Type B pancreatic cell (in vitro differentiated cells): ENCODE data around the gene CNGA4. TPM values are rescaled to one million over a fixed set of nuclear protein-coding genes. Genes with fewer than 3 reads are reported as not detected.

Source experiments
- DNase-seq: peaks from one replicate; pipeline ENCODE4 v3.0.0; 2021; ENCODE audit warnings: mixed read lengths; ENCODE audit not compliant: unreplicated experiment; ENCODE audit errors: extremely low spot score
- H3K27ac Mint-ChIP-seq: 2 replicates; pipeline ENCODE4 v1.8.0; 2021; ENCODE audit warnings: mild to moderate bottlenecking, mixed read lengths
- H3K27me3 Mint-ChIP-seq: 2 replicates; pipeline ENCODE4 v1.8.0; 2021; ENCODE audit warnings: mixed read lengths
- H3K36me3 Mint-ChIP-seq: 2 replicates; pipeline ENCODE4 v1.8.0; 2021; ENCODE audit warnings: mixed read lengths
- H3K4me1 Mint-ChIP-seq: one replicate; pipeline ENCODE4 v1.8.0; 2021; ENCODE audit warnings: mixed read lengths; ENCODE audit not compliant: unreplicated experiment
- H3K4me3 Mint-ChIP-seq: 2 replicates; pipeline ENCODE4 v1.8.0; 2021; ENCODE audit warnings: mild to moderate bottlenecking, mixed read lengths
- H3K9me3 Mint-ChIP-seq: 2 replicates; pipeline ENCODE4 v1.8.0; 2021; ENCODE audit warnings: mixed read lengths
- total RNA-seq: library from RNA; stranded (reverse); gene quantifications from 2 replicates; pipeline ENCODE4 v1.2.1, GENCODE V29; 2021; ENCODE audit warnings: low replicate concordance
- TF ChIP-seq, protein P1 (sequence below): fragments of 200-600 bp; sonication (generic); conservative IDR thresholded peaks from 2 replicates; pipeline ENCODE4 v1.5.0; 2021; ENCODE audit warnings: antibody characterized with exemption, mild to moderate bottlenecking

The CNGA4 gene
- total RNA-seq, 1 donor from 2014 or later, result 0.68 TPM

DNA sequence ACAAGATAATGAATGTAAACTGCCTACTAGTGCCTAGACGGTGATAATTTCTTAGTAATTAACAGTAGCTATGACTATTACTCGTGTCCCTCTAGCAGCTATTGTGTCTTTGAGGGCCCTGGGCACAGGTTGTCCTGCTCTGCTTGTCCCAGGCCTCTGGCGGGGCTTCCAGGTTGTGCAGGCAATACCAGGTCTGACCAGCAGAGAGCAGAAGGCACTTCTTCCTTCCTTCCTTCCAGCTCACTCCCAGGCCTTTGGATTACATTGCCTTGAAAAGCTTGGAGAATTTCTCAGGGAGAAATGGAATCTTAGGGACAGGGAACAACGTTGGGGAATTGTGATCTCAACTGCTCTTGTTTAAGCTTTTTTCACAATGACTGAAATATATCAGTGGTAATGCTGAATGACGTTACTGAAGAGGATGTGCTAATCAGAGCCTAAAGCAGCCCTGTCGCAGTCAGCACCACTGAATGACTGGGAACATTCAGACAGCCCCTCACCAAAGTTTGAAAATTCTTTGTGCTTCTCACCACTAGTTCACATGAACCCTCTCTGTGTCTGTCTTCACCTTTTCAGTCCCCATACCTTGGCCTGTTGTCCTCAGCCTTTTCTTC is 12.3 kb downstream of the CNGA4 start:
- no peak overlapping the region for H3K27ac Mint-ChIP-seq
- TF ChIP-seq, protein P1, sequence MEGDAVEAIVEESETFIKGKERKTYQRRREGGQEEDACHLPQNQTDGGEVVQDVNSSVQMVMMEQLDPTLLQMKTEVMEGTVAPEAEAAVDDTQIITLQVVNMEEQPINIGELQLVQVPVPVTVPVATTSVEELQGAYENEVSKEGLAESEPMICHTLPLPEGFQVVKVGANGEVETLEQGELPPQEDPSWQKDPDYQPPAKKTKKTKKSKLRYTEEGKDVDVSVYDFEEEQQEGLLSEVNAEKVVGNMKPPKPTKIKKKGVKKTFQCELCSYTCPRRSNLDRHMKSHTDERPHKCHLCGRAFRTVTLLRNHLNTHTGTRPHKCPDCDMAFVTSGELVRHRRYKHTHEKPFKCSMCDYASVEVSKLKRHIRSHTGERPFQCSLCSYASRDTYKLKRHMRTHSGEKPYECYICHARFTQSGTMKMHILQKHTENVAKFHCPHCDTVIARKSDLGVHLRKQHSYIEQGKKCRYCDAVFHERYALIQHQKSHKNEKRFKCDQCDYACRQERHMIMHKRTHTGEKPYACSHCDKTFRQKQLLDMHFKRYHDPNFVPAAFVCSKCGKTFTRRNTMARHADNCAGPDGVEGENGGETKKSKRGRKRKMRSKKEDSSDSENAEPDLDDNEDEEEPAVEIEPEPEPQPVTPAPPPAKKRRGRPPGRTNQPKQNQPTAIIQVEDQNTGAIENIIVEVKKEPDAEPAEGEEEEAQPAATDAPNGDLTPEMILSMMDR, result peak; percentile 91
- H3K27me3 Mint-ChIP-seq, result peaks cover 3% of the 10 kb centered on the region
- no peaks in the 10 kb centered on the region for H3K4me1 Mint-ChIP-seq
- H3K36me3 Mint-ChIP-seq, result no peaks in the 10 kb centered on the region
- H3K4me3 Mint-ChIP-seq, result no peak overlapping the region
- DNase-seq, result no peak
- no peaks in the 10 kb centered on the region for H3K9me3 Mint-ChIP-seq

DNA sequence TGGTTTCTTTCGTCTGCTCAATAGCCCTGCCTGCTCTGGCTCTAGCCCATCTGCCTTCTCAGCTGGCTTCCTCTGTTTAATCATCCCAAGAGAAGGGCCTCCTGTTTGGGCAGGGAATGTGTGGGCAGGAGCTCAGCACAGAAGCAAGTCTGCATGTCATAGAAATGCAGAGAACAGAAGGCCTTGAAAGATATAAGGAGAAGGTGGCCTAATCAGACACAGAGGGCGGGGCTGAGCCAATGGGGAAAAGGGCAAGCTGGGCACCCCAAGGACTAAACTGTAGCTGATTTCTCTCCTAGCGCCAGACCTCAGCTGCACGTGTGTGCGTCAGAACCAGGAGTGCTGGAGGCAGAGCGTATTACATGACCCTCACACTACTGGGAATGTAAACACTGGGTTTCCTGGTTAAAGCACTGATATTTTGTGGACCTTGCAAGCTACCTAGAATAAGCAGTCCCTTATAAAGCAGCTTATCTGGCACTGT is 13.1 kb downstream of the CNGA4 start:
- Mint-ChIP-seq H3K36me3 (no peaks in the 10 kb centered on the region), H3K27ac (no peak overlapping the region), H3K4me1 (no peaks in the 10 kb centered on the region), H3K9me3 (no peaks in the 10 kb centered on the region), H3K4me3 (no peak overlapping the region), H3K27me3 (peaks cover 3% of the 10 kb centered on the region)
- DNase-seq, result no peak
- TF ChIP-seq, protein P1, result no peak

DNA sequence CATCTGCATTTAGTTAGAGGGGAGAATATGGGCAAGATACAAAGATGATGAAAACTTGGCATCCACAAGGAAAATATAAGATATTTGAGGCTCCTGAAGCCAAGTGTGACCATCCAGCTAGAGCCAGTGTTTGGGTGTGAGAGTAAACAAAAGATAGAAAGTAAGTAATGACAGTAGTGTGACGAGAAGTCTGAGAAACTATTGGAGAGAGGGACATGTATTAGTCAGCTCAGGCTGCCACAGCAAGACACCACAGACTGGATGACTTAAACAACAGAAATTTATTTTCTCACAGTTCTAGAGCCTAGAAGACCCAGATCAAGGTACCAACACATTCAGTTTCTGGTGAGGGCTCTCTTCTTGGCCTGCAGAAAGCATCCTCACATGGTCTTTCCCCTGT is 14.3 kb downstream of the CNGA4 start:
- TF ChIP-seq, protein P1, result no peak

DNA sequence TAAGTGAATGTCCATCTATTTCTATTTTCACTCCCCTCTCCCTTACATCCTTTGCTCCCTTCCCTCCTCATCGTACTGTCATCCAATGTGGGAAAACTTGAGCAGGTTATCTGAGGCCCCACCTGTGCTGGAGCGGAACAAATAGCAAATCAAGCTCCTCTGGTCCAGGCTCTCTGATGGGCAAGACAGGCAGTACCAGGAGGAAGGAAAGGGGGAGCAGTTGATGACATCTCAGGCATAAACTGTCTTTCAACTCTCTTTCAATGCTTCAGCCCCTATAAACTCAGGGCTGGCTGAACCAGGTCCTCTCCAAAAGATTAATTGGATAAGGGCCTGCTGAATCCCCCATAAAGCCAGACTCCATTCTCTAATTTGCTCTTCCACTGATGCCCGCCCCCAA is 19.3 kb downstream of the CNGA4 start:
- no peaks in the 10 kb centered on the region for H3K4me1 Mint-ChIP-seq
- no peak overlapping the region for H3K27ac Mint-ChIP-seq
- peak overlapping the region; percentile 81 for H3K4me3 Mint-ChIP-seq
- no peaks in the 10 kb centered on the region for H3K36me3 Mint-ChIP-seq
- H3K9me3 Mint-ChIP-seq, result no peaks in the 10 kb centered on the region
- H3K27me3 Mint-ChIP-seq, result no peaks in the 10 kb centered on the region
- DNase-seq, result no peak
- TF ChIP-seq, protein P1, result no peak

More for the DNA sequence above, 14.3 kb downstream of the CNGA4 start:
- no peak for DNase-seq
- Mint-ChIP-seq H3K9me3 (no peaks in the 10 kb centered on the region), H3K4me1 (no peaks in the 10 kb centered on the region), H3K27ac (no peak overlapping the region), H3K4me3 (no peak overlapping the region), H3K36me3 (no peaks in the 10 kb centered on the region), H3K27me3 (no peaks in the 10 kb centered on the region)

DNA sequence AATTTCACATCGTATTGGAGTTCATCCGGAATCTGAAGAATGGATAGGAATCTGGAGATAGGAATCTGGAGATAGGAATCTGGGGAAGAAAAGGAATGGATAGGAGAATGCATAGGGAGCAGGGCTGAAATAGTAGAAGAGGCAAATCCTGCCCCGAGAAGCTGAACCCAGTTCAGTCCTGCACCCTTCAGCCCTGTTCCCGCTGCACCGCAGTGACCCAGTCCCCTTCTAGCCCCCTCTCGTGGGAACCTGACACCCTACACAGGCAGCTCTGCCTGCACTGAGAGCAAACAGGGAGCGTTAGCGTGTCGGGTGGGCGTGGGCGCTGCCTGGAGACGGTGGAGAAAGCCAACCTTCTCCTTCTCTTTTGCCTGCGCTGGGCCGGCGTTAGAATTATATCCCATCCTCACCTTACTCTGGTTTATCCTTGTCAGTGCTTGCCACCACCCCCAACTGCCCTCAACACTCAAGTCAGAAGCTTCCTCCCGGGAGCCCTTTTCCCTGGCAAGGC is 19.7 kb downstream of the CNGA4 start:
- TF ChIP-seq, protein P1, result no peak
- Mint-ChIP-seq H3K27me3 (no peaks in the 10 kb centered on the region), H3K4me1 (no peaks in the 10 kb centered on the region), H3K9me3 (no peaks in the 10 kb centered on the region), H3K27ac (no peak overlapping the region), H3K36me3 (no peaks in the 10 kb centered on the region), H3K4me3 (peak overlapping the region; percentile 81)
- no peak for DNase-seq
